Stimulated activated CD4-positive, alpha-beta T cell treated with anti-CD3 and anti-CD28 coated beads, TNF-alpha, amount 100 ng/mL, for 48 hours (primary cell): ENCODE results near the gene BATF.

Experiments used
- DNase-seq, 3 donors: peaks; one replicate each; pipeline ENCODE4 v3.0.0-alpha.2; 2020; ENCODE audit warnings: low read depth in 3 of 3

The BATF gene

DNA sequence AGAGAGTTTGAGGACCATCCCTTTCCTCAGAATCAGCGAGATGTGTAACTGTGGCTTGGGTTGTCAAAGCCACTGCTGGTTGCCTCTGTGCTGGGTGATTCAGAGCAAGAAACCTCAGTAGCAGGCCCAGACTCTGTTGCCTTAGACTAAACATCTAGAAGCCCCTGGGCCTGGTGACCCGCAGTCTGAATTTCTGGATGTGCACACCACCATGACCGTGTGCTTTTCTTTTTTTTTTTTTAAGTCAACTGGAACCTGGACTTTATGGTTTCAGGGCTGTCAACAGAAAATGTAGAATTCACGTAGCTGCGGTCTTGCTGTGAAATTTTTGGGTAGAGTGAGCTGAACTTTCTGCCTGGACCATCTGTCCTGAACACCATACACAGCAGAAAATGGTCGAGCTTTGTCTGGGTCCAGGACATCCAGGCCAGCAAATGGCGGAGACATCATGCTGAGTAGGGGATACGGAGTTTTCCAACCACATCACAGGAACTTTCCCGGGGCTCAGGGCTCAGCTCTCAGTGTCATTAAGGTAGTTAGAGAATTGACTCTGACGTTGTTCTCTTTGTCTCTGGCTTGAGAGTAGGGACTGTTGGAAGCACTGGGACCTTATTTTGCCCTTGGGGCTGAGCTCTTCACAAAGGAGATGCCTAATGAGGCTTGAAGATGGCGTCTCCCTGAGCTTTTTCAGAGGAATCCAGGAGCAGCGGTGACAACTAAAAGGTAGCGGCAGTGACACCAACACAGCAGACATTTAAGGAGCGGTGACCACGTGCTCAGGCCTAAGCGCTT, 23.0 kb upstream of the BATF start:
- DNase-seq, result no peak

DNA sequence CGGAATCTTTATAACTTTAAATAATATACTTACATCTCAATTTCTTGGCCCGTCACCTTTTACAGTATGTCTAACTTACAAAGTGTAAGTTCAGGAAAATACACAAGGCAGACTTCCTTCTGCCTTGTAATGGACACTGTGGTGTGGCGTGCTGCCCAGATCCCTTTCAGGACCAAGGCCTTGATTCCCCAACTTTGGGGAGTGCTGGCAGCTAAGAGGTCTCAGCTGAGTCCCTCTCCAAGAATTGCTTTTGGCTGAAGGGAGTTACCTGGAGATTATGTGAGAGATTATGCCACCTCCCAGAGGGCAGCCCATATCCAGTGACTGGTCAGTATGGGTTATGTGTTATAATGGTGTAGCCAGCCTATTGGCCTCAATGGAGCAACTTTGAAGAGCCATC, 21.2 kb upstream of the BATF start:
- DNase-seq, result no peak

DNA sequence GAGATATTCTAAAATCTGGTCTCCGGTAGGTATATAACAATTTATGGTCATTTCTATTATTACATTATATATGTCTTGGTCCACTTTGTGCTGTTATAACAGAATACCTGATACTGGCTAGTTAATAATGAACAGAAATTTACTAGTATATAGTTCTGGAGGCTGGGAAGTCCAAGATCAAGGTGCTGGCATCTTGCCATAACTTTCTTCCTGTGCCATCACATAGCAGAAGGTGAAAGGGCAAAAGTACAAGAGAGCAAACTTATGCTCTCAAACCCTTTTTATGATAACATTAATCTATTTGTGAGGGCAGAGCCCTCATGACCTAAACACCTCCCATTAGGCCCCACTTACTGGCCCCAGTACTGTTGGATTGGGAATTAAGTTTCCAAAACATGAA, 17.9 kb upstream of the BATF start:
- DNase-seq, result no peak

DNA sequence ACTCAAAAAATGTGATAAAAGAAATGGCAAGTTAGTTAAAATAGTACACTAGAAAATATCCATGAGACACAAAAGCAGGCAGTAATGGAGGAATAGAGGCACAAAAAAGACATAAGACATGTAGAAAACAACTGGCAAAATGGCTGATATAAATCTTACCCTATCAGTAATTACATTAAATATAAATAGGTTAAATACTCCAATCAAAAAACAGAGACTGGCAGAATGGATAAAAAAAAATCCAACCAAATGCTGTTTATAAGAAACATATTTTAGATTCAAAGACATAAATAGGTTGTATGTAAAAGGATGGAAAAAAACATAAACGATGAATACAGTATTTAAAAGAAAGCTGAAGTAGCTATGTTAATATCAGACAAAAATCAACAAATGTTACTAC, 15.3 kb upstream of the BATF start:
- DNase-seq, result no peak

DNA sequence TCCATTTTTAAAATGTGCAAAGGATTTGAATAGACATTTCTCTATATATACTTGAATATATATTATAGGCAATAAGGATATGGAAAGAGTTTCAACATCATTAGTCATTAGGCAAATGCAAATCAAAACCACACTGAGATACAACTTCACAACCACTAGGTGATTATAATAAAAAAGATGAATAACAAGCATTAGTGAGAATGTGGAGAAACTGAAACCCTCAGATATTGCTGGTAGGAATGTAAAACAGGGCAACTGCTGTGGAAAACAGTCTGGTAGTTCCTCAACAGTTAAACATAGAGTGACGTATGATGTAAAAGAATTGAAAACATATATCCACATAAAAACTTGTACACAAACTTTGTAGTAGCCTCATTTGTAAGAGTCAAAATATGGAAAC, 11.7 kb upstream of the BATF start:
- no peak for DNase-seq

DNA sequence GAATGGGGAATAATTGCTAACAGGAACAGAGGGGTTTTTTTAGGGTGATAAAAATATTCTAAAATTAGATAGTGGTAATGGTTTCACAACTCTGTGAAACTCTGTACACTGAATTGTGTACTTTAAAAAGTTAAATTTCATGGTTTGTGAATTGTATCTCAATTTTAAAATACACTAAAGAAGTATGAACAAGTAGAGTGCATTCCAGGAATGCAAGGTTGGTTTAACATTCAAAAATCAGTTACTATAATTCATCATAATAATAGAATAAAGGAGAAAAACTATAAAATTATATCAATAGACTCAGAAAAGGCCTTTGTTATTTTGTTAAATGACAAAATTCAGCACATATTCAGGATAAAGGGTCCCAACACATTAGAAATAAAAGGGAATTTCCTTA, 11.1 kb upstream of the BATF start:
- DNase-seq, result no peak

DNA sequence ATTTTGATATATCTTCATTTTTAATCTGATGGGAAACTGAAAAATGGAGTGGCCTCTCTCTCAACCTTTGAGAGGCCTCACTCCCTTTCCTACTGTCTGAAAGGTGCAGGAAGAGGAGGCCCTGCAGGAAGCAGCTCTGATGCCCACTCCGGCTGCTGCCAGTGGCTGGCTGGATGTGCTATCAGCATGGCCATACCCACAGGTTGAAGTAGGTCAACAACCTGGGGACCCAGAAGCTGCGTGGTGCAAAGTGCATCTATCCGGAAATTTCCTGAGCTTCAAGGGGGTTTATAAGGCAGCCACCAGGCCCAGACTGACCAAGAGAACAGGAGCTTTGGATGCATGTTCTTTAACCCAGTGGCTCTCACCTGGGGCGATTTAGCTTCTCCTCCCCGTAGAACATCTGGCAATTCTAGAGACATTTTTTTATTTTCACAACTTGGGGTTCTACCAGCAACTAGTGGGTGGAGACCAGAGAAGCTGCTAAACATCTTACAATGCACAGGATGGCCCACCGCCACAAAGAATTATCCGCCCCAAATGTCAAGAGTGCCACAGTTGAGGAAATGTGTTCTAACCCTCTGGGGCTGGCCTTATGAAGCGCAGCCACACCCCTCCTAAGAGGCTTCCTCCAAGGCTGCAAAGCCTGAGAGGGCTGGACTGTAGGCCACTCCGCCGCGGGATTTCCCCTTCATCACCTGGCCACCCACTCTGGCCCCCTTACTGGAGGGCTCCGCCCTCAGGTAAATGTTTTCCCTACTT, 8.2 kb upstream of the BATF start:
- DNase-seq, result no peak

DNA sequence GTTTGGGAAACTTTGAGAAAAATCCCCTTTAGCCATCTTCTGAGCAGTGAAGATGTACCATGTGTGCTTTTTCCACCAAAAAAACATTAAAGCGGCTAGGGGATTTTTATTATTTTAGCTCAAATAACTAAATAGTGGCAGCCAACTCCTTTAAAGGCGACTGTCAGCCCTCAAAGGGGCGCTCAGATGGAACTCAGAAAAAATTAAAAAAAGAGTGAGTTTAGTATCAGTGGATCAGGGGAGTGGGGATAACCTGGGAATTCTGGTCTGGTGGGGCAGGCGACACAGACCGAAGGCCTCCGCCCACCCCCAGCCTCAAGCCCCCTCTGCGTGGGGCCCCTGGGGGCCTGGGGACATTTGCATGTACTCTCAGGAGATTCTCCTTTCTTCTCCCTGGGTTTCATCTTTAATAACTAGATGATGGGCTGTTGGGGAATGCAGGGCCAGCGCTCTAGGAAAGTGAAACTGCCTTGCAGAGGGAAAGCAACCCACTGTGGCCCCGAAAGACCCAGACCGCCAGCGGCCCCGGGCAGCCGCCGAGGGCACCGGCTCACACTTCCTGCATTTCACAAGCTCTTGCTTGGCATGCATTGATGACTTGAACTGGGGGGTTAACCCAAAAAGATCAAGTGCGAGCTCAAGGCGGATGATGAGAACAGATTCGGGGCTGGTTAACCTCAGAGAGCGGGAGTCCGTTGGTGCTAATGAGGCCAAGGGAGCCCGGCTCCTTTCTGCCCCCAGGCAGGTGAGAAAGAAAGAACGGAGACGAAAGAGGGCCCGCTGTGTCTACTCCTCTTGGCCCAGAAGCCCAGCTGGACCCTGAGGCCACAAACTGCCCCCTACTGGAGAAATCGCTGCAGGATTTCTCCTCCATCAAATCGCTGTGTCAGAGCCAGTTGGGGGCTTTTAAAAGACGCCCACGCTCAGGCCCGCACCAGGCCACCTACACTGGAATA, 7.3 kb upstream of the BATF start:
- no peak for DNase-seq

DNA sequence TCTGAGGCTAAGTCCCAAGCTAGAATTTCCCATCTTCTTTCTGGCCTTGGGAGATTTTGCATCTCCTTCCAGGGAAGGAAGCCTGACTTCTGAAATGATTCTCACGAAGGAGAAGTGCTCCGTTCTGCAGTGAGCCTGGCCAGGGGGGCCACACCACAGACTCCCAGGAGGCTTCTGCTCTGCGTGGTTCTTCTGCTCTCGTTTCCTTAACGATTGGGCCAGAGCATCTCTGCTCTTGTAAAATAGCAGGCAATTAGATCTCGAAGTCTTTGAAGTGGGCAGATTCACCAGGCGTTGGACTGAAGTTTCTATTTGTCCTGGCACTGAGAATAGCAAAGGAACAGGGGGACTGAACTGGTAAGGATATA, 6.7 kb upstream of the BATF start:
- no peak for DNase-seq

DNA sequence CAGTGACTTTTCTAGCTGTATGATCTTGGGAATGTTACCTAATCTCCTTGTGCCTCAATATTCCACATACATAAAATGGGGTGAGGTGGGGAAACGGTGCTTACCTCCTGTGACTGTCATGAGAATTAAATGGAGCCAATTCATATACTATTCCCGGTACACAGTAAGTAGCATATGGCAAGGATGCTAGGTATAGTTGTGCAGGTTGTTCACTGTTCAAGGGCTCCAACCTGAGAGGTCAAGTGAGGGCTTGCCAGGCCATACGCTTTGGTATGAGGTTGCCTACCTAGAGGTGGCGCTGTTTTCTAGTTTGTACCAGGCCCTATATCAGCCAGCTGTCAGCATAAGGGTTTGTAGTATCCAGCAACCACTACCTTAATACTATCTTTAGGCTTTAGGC, 3.6 kb upstream of the BATF start:
- DNase-seq, result peak in 1 of 3 donors; percentile 56

DNA sequence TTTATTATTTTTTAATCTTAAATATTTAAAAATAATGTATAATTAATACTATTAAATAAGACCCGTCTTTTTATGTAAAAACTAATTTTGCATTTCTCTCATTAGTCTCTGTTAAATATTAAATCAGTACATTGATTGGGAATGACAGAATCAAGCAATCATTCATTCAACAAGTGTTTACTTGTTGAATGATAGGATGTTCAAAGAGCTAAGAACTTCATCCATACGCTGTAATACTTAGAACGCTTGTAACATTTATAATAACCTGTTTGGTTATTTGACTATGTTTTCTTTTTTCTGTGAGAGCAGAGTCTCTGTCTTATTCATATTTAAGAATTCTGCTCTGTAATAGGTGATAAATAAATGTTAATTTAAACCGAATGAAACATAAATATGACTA, 2.9 kb upstream of the BATF start:
- no peak for DNase-seq

DNA sequence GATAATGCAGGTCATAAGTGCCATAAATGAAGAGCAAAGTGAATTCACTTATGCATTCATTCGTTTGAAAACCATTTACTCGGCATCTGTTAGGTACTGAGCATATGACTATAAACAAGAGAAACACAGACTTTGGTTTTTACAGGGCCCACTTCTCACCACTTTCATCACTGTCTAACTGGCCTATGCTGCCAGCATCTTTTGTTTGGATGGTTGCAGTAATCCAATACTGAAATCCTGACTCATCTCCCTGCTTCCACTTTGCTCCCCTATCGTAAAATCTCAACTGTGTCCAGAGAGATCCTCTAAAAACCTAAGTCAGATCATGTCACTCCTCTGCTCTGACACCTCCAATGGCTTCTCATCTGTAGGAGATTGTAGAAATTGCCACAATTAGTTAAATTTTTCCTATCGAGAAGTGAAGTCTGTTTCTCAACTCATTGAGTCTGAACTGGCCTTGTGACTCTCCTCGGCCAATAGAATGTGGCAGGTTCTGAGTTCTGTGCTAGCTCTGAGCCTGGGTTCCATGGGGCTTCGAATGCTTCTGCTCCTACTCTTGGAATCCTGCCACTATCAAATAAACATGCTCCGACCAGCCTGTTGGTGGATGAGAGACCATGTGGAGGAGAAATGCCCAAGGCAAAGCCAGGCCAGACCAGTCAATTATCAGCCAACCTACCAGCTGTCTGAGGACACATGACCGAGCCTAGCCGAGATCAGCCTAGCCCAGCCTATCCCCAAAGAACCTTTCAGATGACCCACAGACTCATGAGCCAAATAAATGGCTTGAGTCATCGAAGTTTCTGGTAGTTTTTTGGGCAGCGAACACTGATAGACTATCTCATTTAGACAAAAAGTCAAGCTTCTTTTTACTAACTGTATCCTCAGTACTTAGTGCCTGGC, 2.2 kb upstream of the BATF start:
- no peak for DNase-seq

DNA sequence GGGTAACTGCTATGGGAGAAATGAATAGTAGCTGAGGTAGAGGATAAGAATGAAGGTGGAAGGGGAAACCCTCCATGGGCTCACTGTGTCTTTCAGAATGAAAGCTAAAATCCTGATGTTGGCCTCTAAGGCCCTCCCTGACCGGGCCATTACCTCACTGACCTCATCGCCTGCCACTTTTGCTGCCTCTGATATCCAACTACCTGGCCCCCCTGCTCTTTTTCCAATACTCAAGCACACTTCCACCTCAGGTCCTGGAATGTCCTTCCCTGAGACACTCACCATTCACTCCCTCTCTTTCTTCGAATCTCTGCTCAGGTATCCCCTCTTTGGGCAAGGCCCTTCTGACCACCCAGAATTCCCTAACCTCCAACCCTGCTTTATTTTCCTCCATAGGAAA, 1.4 kb upstream of the BATF start:
- DNase-seq, result no peak

DNA sequence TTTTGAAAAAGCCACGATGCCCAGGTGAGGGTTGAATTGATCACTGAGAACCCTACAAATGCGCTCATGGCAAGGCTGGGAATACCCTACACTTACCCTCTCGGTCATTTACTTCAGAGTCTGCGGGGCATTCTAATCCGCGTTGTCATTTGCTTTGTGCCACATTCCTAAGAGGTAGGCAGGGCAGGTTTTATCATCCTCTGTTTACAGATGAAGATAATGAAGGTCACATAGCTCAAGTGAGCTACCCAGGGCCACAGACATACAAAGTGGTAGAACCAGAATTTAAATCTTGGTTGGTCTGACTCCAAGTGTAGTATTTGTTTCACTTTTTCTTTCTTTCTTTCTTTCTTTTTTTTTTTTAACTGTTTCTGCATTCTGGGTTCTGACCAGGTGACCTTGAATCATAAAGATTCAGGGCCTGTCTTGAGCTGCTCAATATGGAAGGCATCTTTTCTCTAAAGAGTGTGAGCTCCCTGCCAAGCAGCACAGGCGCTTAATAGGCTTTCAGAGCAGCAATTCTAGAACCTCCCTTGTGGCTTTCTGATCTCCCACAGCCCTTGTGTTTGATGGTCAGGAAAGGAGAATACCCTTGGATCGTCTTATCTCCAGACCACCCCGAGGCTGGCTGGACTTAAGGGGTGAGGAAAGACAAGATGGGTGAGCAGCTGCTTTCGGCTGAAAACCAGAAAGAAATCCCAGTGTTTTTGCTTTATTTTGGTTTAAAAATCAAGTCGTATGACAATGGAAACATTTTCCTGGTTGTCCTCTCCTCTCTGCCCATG, 662 bp upstream of the BATF start:
- DNase-seq, result no peak

DNA sequence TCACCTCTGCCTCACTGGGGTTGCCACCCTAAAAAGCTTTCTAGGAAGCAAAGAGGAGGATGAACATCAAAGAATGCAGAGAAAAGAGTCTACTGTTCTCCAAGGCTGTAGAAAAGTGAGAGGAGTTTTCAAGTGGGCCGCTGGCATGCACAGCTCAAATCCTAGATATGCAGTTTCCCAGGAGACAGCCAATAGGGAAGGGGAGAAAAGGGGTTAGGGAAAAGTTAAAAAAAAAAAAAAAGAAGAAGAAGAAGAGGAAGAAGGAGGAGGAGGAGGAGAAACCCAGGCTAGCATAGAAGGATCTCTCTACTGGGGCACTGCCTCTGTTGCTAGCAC, 682 bp downstream of the BATF start:
- DNase-seq, result no peak

DNA sequence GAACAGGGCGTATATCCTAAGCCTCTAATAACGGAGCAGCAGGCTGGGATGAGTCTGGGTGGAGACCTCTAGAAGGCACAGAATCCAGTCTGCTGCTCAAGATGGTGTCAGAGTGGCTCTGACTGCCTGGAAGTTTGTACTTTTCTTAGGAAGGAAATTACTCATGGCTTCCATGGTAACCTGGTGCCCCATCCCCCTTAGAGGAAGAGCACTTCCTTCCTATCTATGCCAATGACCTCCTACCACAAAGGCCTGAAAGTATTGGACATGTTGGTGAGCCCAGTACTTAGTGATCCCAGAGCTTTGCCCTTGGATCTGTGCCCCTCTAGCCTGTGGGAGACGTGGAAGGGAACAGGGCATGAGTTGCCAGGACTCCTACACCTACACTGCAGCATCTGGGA, 1.5 kb downstream of the BATF start:
- DNase-seq, result no peak

DNA sequence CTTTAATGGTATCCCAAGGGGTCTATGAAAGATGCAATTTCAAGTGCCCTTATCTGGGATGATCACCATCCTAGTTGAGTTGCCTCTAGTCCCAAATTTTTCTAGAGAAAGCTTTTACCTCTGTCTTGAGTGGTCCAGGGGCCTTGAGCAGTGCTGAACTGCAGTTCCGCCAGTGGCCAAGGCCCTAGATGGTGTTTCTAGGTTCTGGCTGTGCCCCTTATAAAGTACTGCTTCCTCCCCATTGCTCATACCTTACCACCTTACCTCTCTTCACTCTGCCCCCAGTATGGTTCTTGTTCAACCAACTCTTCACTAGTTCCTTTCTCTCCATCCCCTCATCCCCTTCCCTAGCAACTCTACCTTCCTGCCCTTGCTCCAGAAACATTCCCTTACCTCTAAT, 3.7 kb downstream of the BATF start:
- DNase-seq, result no peak

DNA sequence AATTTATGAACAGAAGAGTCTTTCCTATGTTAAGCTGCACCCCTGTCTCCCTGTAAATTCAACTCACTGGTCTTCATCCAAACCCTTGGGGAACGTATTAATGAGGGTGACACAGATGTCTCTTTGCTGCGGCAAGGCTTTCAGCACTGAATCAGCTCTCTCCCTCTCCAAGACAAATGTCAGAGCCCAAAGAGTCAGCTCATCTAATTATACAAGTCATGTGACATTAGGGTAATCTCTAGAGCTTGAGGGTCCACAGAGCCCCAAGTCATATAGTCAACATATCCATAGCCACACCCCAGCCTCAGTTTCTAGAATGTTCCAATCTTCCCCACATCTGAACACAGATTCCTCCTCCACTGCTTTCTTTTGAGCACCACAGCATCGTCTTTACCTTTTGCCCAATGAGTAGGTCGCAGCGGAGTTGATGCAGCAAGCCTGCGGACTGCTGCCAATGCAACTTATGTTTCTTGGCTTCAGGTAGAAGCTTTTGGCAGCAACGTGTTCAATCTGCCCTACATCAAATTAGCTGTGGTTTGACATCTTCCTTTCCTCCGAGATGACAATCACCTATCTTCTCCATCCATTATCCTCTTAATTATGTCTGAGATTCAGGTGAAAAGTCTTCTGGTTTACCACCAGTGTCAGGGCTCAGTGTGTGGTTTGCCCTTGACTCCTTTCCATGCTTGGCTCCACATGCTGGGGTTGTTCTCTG, 5.3 kb downstream of the BATF start:
- no peak for DNase-seq

DNA sequence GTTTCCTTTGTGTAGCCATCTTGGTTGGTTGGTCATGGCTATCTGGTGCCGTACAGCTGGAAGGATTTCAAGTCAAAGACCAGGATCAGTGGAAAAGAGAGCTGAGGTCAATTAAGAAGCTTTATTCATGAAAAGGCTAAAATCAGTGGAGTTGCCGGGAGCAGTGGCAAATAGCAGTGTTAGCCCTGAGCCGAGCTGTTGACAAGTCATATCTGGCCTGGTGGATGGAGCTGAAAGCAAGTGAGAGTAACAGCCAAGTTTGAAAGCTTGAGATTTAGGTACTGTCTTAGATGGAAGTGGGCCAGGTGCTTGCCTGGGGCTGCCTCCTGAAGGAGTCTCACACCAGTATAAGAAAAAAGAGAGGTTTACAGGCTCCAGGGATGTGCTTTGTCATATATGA, 9.0 kb downstream of the BATF start:
- DNase-seq, result no peak
